DND-41 (cell line): Measurements from ENCODE around the gene RING1.

Experiments
- ATAC-seq: fragments of 200-7000 bp; cut with Tn5 transposase; 3 replicates; pipeline ENCODE4 v1.9.1; 2021; ENCODE audit warnings: low read depth; ENCODE audit not compliant: insufficient read depth
- DNase-seq: peaks from one replicate; pipeline ENCODE4 v3.0.0-alpha.2; 2020
- H2AFZ ChIP-seq: 2 replicates; pipeline ENCODE4 v1.6.0; 2012; ENCODE audit warnings: low read depth, low read length
- H3K27ac ChIP-seq: 2 replicates; pipeline ENCODE4 v1.5.1; 2012; ENCODE audit warnings: low read length, inconsistent platforms
- H3K27me3 ChIP-seq: fragments of 200-600 bp; sonication (generic); 2 replicates; pipeline ENCODE4 v1.6.0; 2012; ENCODE audit warnings: low read length, mild to moderate bottlenecking, inconsistent platforms; ENCODE audit not compliant: insufficient read depth, poor library complexity
- H3K36me3 ChIP-seq: 2 replicates; pipeline ENCODE4 v1.5.1; 2012; ENCODE audit warnings: low read length, inconsistent platforms; ENCODE audit not compliant: insufficient read depth
- H3K4me1 ChIP-seq: 2 replicates; pipeline ENCODE4 v1.5.1; 2012; ENCODE audit warnings: mild to moderate bottlenecking, low read length; ENCODE audit not compliant: insufficient read depth
- H3K4me2 ChIP-seq: 2 replicates; pipeline ENCODE4 v1.6.0; 2012; ENCODE audit warnings: mild to moderate bottlenecking, moderate library complexity, low read length, inconsistent platforms; ENCODE audit not compliant: insufficient read depth
- H3K4me3 ChIP-seq, 2 experiments: fragments of 200-600 bp in 1 of 2; shearing (Covaris generic) in 1 of 2; 2 replicates each; pipeline ENCODE4 v1.5.1; 2012 to 2016; ENCODE audit warnings: inconsistent platforms in 2 of 2, low read length in 2 of 2, mild to moderate bottlenecking in 2 of 2, low read depth in 1 of 2, moderate library complexity in 1 of 2
- H3K79me2 ChIP-seq: 2 replicates; pipeline ENCODE4 v1.6.0; 2012; ENCODE audit warnings: low read length, inconsistent platforms; ENCODE audit not compliant: insufficient read depth
- H3K9ac ChIP-seq: 2 replicates; pipeline ENCODE4 v1.6.0; 2012; ENCODE audit warnings: low read depth, mild to moderate bottlenecking, inconsistent platforms, low read length, moderate library complexity
- H3K9me3 ChIP-seq: 2 replicates; pipeline ENCODE4 v1.5.1; 2012; ENCODE audit warnings: low read length, moderate library complexity, mild to moderate bottlenecking, inconsistent platforms; ENCODE audit not compliant: insufficient read depth, severe bottlenecking
- H4K20me1 ChIP-seq: 2 replicates; pipeline ENCODE4 v1.6.0; 2012; ENCODE audit warnings: low read length; ENCODE audit not compliant: insufficient read depth
- CTCF ChIP-seq: IDR thresholded peaks from 2 replicates; pipeline ENCODE4 v1.5.1; 2012; ENCODE audit warnings: borderline replicate concordance, low read length, moderate library complexity, mild to moderate bottlenecking; ENCODE audit not compliant: poor library complexity, severe bottlenecking; ENCODE audit errors: extremely low read depth
- EZH2 ChIP-seq: IDR thresholded peaks from 3 replicates; pipeline ENCODE4 v1.6.1; 2012; ENCODE audit warnings: borderline replicate concordance, low read depth, mild to moderate bottlenecking, moderate library complexity, low read length, inconsistent platforms; ENCODE audit not compliant: severe bottlenecking

Gene RING1

GRCh38 chr6:33174784-33175183 is 33.5 kb upstream of the RING1 start:
- TF ChIP-seq CTCF (no peak), EZH2 (no peak)

GRCh38 chr6:33175436-33176069 is 32.7 kb upstream of the RING1 start:
- Histone ChIP-seq H3K79me2 (no peaks in the 10 kb centered on the region), H3K27me3 (no peaks in the 10 kb centered on the region), H2AFZ (no peak overlapping the region), H3K4me1 (no peaks in the 10 kb centered on the region), H3K9ac (no peak overlapping the region), H3K27ac (no peak overlapping the region), H3K4me2 (no peak overlapping the region), H3K36me3 (no peaks in the 10 kb centered on the region), H4K20me1 (no peaks in the 10 kb centered on the region), H3K4me3 (no peak overlapping the region), H3K9me3 (no peaks in the 10 kb centered on the region)
- ATAC-seq (no peak), DNase-seq (no peak)
- no peak for TF ChIP-seq CTCF
- no peak for TF ChIP-seq EZH2

More at GRCh38 chr6:33174784-33175183, 33.5 kb upstream of the RING1 start:
- H3K4me3 ChIP-seq, result no peak overlapping the region
- H4K20me1 ChIP-seq, result no peaks in the 10 kb centered on the region
- H3K9ac ChIP-seq, result no peak overlapping the region
- H3K27me3 ChIP-seq, result no peaks in the 10 kb centered on the region
- no peaks in the 10 kb centered on the region for H3K9me3 ChIP-seq
- no peaks in the 10 kb centered on the region for H3K36me3 ChIP-seq
- DNase-seq (no peak), ATAC-seq (no peak)
- H3K4me1 ChIP-seq, result no peaks in the 10 kb centered on the region
- no peak overlapping the region for H3K4me2 ChIP-seq
- H2AFZ ChIP-seq, result no peak overlapping the region
- no peaks in the 10 kb centered on the region for H3K79me2 ChIP-seq
- no peak overlapping the region for H3K27ac ChIP-seq

- no peak overlapping the region for H3K4me2 ChIP-seq
Measured at GRCh38 chr6:33176906-33177305, 31.4 kb upstream of the RING1 start.

More at GRCh38 chr6:33176906-33177305, 31.4 kb upstream of the RING1 start:
- no peak for TF ChIP-seq CTCF
- no peak for TF ChIP-seq EZH2
- Histone ChIP-seq H4K20me1 (no peaks in the 10 kb centered on the region), H3K9me3 (no peaks in the 10 kb centered on the region), H3K79me2 (no peaks in the 10 kb centered on the region), H3K4me1 (no peaks in the 10 kb centered on the region), H3K36me3 (no peaks in the 10 kb centered on the region), H3K4me3 (no peak overlapping the region), H2AFZ (no peak overlapping the region), H3K27ac (no peak overlapping the region), H3K27me3 (no peaks in the 10 kb centered on the region), H3K9ac (no peak overlapping the region)
- DNase-seq, result no peak
- no peak for ATAC-seq
